Stimulated activated CD4-positive, alpha-beta T cell treated with anti-CD3 and anti-CD28 coated beads, Interleukin-12 subunit alpha, Interleukin-12 subunit beta, amount 100 ng/mL, for 48 hours (primary cell): ENCODE measurements around the gene PEAK3.

Experiments used
- DNase-seq, 3 donors: peaks; one replicate each; pipeline ENCODE4 v3.0.0-alpha.2; 2020; ENCODE audit warnings: low read depth in 2 of 3, low spot score in 1 of 3

PEAK3 gene

DNA sequence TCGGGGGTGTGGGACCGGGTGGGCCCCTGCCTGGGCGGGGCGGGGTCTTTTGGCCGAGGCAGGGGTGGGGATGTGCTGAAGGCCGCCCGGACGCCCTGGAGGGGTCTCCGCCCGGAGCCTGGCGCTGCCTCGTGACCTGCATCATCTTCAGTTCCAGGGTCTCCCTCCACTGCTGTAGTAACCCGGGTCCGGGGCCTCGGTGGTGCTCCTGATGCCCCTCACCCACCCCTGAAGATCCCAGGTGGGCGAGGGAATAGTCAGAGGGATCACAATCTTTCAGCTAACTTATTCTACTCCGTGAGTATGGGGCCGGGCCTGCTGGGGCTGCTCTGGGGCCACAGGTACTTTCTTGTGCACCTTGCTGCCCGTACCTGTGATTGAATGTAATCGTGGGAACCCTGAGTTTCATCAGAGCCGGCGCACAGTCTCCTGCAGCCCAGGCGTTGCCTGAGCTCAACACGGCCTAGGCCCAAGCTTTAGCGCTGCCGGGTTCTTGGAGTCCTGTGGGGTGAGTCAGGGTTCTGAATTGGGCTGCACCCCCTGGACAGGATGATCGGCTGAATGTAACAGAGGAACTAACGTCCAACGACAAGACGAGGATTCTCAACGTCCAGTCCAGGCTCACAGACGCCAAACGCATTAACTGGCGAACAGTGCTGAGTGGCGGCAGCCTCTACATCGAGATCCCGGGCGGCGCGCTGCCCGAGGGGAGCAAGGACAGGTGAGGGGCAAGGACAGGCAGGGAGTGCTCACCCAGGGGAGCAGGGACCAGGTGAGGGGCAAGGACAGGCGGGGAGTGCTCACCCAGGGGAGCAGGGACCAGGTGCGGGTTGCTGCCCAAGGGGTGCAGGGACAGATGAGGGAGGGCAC is 10.5 kb downstream of the PEAK3 start:
- no peak for DNase-seq

DNA sequence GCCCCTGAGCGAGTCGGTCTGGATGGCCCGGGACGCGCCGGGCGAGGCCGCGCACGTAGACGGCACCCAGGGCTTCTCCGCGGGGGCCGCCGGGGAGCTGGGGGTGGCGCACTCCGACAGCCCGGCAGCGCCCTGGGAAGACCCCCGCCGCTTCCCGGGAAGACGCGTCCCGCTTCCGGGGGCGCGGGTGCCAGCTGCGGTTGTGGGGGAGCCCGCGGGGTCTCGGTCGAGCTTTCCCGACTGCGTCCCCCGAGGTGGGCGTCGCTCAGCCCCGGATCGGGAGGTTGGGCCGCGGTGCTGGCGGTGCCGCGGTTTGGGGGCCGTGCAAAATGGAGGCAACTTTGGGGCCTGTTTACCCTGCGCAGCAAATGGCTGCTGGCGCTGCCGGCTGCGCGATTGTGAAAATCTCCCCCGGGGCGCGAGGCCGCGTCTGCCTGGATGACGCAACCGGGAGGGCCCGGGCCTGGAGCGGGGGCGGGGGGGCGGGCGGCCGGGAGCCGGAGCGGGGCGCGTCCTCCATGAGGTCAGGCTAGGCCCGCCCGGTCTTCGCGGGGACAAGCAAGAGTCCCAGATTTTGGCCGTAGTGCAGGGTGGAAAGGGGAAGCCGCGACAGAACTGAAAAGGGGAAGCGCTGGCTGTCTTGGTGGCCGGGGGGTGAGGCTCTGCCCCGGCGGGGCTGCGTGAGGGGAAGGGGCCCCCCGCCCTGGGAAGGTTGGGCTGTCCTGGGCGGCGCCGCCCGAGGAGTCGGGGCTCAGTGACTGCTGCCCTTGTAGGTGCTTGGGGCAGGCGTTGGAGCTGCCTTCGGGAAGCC is 11.3 kb downstream of the PEAK3 start:
- peak in 2 of 3 donors; percentile 68 to 70 for DNase-seq

DNA sequence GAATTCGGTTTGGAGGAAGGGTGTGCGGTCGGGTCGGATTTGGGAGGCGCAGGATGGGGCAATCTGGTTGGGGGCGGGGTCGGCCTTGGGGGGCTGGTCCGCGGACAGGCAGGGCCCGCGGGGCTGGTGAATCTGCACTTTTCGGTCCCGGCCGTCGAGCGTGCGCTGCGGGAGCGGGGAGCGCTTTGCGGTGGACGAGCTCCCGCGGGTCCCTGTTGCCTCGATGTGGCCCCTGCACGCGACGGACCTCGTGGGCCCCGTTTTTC is 11.9 kb downstream of the PEAK3 start:
- DNase-seq: no peak

DNA sequence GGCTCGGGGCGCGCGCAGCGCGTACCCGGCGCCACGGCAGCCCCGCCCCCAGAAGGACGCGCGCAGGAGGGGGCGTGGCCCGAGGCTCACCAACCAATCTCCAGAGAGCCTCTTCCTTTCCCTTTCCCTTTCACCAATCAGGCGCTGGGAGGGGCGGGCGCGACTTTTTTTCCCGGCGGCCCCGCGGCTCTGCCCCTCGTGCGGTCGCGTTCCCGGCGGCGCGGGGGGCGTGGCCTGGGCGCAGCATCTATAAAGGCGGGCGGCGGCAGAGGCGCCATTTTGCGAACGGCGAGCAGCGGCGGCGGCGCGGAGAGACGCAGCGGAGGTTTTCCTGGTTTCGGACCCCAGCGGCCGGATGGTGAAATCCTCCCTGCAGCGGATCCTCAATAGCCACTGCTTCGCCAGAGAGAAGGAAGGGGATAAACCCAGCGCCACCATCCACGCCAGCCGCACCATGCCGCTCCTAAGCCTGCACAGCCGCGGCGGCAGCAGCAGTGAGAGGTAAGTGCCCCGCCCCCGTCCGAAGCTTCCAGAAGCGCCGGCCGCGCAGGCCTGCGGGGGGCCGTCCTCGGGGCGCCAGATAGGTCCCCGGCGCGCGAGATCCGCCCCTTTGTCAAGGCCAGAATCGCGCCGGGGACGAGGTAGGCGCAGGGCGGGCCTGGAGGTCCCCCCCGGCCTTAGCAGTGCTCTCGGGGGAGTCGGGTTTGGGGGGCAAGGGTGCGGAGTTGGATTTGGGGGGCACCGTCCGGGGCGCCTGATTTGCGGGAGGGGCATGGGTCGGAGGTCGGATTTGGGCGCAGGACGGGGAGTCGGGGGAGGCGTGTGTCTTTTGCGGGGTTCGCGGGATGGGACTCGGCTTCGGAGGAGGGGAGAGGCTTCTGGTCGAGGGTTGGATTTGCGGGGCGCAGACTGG is 12.5 kb downstream of the PEAK3 start:
- DNase-seq: peak; percentile 98 to 99 (median 99)

DNA sequence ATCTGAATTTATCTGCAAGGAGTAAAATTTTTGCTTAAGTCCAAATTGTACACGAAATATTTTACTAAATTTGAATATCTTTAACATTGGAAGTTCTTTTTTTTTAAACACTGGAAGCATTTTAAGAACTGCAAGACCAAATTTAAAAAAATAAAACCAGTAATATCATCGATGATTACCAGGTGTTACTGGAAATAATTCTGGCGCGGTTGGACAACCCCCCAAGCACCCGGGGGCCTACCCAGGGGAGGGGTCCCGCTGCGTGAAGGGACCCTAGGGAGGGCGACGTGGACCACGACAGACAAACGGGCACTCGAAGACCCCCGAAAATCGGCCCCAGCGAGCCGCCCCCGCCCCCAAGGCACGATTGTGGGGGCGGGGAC is 13.1 kb downstream of the PEAK3 start:
- DNase-seq: no peak

DNA sequence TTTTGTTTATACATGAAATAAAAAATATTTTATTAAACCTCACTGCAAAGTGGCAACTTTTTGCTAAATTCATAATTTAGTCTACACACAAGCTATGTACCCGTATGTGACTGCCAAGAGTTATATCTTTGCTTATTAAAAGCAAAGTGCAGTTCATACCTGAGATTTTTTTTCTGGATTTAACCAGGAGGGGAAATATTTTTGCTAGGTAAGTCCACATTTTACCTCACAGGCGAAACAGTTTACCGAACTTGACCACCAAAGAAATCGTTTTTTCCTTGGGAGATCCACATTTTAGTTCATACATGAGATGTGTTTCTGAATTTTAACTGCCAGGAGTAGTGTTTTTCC is 13.5 kb downstream of the PEAK3 start:
- DNase-seq: no peak

DNA sequence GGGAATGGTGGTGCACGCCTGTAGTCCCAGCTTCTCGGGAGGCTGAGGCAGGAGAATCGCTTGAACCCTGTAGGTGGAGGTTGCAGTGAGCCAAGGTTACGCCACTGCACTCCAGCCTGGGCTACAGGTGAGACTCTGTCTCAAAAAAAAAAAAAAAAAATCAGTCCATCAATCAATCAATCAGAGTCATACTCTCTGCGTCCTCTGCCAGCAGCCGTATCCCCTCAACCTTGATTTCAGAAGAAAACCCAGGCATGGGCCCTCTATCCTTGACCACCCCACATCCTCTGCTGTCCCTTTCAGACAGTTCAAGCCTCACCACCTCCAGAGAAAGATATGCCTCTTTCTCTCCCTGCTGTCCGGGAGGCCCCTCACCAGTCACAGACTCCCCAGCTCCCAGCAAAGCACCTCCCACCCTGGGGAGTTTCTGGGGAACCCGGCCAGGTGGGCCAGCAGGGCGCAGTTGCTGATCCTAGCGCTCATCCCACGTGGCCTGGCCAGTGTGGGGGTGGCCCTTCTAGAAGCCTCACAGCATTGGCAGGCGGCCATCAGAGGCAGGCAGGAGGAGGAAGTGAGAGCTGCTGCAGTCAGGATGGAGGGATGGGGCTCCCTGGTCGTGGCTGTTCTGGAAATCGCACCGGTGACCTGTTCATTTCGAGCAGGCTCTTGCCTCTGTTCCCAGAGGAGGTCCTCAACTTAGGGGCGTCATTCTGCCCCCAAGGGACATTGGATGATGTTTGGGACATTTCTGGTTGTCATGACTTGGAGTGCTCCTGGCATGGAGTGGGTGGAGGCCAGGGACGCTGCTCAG is 15.6 kb downstream of the PEAK3 start:
- no peak for DNase-seq

DNA sequence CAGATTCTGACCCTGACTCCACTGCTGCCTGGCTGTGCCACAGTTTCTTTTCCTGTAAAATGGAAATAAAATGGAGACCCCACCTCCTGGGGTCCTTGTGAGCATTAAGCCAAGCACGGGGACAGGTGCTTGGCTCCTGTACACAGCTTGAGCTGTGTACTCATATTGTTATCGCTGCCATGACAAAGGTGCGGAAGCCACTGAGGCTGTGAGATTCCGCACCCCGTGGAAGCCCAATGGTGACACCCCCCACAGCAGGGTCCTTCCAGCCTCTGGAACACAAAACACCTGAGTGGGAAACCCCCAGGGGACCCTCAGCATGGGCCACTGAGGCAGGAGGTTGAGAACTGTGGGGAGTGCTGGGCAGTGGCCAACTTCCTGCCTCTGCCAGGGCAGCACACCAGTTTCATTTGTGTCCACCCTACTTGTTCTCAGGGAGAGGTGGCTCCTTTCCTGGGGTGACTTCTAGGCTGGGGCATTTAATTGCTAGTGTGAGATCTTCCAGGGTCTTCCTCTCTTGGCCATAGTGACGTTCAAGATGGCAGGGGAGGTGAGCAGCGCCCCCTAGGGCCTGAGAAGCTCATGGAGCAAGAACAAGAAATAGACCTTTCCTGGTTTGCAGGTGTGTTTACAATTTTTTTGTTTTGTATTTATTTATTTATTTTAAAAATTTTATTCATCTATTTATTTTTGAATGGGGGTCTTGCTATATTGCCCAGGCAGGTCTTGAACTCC is 20.4 kb downstream of the PEAK3 start:
- DNase-seq: no peak

DNA sequence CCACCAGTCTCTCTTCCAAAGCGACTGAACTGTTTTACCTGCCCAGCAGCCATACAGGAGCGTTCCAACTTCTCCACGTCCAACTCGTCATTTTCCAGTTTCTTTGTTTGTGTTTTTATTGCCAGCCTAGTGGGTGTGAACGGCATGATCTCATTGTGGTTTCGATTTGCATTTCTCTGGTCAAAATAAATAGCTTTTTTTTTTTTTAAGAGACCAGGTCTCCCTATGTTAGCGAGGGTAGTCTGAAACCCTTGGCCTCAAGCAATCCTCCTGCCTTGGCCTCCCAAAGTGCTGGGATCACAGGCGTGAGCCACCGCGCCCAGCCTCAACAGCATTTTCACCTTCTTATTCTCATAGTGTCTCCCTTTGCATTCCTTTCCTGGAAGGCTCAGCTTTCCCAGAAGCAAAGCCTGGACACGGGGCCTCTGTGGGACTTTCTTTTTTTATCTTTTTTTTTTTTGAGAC is 21.6 kb downstream of the PEAK3 start:
- DNase-seq: no peak

DNA sequence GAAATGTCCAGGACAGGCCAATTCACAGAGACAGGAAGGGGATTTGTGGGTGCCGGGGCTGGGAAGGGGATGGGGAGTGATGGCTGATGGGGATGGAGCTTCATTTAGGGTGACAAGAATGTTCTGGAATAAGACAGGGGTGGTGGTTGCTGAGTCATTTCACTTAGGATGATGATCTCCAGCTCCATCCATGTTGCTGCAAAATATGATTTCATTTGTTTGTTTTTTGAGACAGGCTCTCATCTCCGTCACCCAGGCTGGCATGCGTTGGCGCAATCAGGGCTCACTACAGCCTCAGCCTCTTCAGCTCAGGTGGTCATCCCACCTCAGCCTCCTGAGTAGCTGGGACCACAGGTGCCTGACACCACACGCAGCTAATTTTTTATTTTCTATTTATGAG is 22.6 kb downstream of the PEAK3 start:
- DNase-seq: no peak

DNA sequence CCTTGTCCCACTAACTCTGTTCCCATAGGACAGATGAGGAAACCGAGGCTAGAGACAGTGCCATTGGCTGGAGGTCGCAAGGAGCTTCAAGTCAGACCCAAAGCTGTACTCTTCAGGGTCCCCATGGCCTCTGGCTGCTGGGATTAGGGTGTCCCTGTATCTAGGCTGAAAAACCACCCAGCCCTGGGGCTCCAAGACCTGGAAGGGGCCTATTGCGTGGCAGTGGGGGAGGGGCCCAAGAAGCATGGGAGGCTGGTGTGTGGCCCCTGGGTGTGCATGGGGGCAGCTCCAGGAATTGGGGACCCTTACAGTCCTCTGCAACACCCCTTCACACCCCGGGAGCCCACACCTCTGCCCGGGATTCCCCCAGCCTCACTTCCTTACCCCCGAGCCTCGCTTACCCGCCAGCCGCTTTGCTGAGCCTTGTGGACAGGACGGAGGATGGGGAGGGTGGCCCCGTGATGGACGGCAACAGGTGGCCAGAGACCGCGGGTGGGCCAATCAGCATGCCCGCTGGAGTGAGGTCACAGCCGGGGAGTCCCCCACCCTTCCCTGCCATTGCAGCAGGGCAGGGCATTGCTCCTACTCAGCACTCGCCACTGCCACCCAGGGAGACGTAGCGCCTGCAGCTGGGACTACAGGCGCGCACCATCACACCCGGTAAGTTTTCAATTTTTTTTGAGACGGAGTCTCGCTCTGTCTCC is 25.8 kb downstream of the PEAK3 start, which contains the start of gene JSRP1:
JSRP1 (minus strand) TSS at position 436 of the 704 bp plus-strand sequence. CDS start 1,103 bp downstream, outside the sequence.
- no peak for DNase-seq

DNA sequence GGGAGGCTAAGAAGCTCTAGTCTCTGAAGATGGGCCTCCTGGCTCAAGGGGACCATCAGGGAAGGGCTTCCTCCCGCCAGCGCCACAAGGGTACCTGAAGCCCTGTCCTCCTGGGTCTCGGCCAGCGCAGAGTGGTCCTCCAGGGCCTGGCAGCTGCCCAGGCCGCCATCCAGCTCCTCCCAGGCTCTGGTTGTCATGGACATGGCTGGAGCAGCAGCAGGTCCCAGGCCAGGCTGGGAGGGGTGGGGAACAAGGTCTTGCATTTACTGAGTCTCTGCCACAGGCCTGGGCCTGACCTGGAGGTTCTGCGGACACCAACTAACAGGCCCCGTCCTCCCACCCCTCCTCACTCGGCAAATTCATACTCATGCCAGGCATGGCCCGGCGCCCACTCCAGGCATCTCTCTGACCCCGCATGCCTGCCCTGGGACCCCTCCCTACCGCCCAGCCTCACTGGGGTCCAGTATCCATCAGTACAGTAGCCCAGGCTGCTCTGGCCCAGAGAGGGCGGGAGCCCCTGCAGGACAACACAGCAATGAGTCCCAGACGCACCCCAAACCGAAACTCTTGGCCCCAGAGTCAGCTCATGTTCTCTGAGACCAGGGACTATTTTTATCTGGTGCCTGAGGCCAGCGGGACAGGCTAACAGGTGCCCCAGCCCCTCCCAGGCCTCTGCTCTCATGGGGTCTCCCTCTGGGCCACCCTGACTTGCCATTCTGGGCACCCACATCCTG is 26.7 kb downstream of the PEAK3 start:
- DNase-seq: no peak

DNA sequence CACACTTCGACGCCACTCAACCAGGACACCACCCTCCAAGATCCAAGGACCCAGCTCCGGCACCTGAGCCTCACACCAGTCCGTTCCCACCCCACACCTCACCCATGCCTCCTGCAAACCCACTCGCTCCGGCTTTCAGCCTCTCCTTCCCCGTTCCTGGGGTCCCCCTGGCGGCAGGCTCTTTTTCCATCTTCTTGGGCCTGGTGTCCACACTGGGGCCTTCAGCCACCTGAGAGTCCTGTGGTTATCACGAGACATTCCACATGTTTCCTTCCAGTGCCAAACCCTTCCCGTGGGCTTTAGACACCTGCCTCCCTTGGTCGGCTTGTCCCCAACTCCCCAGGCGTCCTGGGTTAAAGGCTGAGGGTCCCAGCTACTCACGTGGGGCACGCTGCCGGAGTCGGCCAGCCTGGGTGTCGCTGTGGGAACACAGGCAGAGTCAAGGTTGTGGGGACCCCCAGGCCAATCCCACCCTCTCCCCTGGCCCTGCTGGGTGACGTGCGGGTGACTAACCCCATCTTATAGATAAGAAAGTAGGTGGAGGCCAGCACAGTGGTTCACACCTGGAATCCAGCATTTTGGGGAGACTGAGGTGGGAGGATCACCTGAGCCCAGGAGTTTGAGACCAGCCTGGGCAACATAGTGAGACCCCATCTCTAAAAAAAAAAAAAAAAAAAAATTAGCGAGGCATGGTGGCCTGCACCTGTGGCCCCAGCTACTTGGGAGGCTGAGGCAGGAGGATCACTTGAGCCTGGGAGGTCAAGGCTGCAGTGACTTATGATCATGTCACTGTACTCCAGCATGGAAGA is 27.7 kb downstream of the PEAK3 start:
- no peak for DNase-seq

DNA sequence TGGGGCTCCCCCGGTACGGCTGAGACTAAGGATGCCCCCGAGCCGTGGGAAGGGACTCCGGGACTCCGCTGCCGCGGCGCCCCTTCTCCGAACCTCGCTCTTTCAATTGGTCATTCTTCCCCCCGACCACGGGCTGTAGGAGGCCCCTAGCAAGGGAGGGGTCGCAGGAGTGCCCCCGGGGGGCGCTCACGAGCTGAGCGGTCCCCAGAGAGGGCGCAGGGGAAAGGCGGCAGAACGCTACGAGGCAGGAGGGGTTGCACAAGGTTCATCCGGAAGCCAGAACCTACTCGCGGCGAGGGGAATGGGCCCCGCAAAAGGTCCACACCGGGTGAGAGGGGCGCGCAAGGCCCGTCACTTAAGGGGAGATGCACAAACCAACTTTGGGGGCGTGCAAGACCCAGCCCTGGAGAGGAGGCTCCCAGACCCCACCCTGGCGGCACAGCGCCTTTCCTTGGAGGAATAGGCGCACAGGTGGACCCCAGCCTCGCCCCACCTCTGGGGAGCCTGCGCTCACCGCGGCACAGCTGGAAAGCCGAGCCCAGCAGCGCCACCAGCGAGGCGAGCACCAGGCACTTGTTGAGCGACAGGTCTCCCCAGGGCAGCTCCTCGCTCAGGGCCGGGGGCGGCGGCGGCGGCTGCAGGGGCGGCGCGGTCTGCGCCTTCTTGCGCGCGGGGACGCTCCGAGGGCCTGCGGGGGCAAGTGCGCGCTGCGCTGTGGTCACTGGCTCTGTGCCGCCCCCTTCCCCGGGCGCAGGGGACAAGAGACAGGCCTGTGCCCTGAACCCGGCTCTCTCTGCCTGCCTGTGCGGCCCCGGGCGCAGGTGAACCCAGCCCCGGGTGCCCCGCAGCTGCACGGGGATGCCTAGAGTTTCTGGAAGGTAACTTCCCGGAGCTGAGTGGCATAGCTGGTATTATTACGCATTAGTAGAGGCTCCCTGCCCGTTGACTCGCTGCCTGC is 28.6 kb downstream of the PEAK3 start:
- DNase-seq: no peak

DNA sequence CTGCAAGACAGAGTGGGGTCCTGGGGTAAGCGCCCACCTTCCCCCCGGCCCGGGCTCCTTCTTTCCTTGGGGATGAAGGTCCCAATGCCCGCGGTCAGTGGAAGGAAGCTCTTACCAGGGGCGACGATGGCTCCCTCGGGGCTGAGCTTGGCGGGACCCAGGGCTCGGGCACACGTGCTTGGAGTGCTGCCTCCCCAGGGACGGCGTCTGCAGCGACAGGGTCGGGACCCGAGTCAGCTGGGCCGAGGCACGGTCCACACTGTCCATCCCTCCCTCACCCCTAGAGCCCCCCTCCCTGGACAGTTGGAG is 29.2 kb downstream of the PEAK3 start:
- DNase-seq: no peak

DNA sequence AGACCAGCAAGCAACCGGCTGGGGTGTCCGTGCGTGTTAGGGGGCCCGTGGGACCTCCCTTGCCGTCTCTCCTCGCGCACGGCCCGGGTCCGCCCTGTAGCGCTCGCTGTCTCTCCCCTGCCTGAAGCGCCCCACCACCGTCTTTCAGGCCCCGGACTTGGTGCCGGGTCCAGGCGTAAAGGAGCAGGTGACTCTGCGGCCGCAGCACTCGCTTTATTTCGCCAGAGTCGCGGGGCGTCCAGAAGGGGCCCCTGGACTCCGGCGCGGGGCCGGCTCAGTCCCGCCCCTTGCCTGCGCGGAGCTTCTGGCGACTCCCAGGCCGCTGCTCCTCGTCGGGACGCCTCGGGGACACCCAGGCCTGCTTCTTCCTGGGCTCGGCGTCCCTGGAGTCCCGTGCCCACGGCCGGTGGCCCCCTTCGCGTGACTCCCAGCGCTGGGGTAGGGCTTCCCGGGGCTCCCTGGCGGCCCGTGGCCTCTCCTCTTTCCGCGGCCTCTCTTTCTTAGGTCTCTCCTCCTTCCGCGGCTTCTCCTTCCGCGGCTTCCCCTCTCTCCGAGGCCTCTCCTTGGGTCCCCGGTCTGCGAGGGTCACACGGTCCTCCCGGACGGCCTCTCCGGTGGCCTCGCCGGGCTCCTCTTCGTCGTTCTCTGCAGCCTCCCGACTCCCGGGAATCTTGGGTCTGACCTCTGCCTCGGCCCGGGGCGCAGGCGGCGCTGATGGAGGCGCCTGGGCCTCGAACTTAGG is 29.7 kb downstream of the PEAK3 start:
- no peak for DNase-seq
